Suprapubic skin (tissue), 3 donors: ENCODE data around the gene RAP1GAP.

Experiments used
- CTCF ChIP-seq, 2 donors: fragments of 200-600 bp in 1 of 2; fragments of 450-650 bp in 1 of 2; sonication (generic) in 1 of 2; IDR thresholded peaks; one replicate each; pipeline ENCODE4 v1.5.1; 2016 to 2019; ENCODE audit warnings: antibody characterized with exemption in 2 of 2, mild to moderate bottlenecking in 1 of 2, moderate library complexity in 1 of 2
- POLR2A ChIP-seq, 2 donors: fragments of 450-650 bp; IDR thresholded peaks; one replicate each; pipeline ENCODE4 v1.6.1; 2017; ENCODE audit warnings: antibody characterized with exemption in 2 of 2, mild to moderate bottlenecking in 2 of 2, moderate library complexity in 2 of 2

GRCh38 chr1:21617126-21617738 is 51.9 kb downstream of the RAP1GAP start:
- TF ChIP-seq POLR2A (IDR thresholded peaks at IDR 0.05) (no peak), CTCF (IDR thresholded peaks at IDR 0.05) (no peak)
